Measurements from ENCODE around the gene FAM107A. TPM values are rescaled to one million over a fixed set of nuclear protein-coding genes. Genes with fewer than 3 reads are reported as not detected.

FAM107A gene
- total RNA-seq, 4 donors from 2014 or later = 26.4 to 165 (median 59.4) TPM

DNA sequence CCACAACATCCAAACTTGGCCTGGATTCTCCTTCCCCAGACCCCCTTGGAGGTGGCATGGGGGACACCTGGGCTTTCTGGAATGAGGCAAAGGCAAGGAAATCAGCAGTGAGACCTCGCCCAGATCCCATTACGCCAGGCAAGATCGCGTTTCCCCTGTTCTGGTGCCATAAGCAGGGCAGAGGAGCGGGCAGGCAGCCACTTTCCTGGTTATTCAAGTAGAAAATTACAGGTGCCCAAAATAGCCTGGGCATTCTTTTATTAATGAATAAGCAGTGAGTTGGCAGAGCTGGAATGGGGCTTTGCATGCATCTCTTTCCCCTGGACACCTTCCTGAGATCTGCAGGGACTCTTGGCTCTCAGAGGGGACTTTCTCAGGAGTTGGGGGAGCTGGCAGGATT is 31.5 kb upstream of the FAM107A start:
- TF ChIP-seq, protein P1, sequence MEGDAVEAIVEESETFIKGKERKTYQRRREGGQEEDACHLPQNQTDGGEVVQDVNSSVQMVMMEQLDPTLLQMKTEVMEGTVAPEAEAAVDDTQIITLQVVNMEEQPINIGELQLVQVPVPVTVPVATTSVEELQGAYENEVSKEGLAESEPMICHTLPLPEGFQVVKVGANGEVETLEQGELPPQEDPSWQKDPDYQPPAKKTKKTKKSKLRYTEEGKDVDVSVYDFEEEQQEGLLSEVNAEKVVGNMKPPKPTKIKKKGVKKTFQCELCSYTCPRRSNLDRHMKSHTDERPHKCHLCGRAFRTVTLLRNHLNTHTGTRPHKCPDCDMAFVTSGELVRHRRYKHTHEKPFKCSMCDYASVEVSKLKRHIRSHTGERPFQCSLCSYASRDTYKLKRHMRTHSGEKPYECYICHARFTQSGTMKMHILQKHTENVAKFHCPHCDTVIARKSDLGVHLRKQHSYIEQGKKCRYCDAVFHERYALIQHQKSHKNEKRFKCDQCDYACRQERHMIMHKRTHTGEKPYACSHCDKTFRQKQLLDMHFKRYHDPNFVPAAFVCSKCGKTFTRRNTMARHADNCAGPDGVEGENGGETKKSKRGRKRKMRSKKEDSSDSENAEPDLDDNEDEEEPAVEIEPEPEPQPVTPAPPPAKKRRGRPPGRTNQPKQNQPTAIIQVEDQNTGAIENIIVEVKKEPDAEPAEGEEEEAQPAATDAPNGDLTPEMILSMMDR (IDR thresholded peaks at IDR 0.05) = no peak
- DNase-seq (ENCODE audit: low spot score) (no peak), ATAC-seq (ENCODE audit: low FRiP score) (no peak)

DNA sequence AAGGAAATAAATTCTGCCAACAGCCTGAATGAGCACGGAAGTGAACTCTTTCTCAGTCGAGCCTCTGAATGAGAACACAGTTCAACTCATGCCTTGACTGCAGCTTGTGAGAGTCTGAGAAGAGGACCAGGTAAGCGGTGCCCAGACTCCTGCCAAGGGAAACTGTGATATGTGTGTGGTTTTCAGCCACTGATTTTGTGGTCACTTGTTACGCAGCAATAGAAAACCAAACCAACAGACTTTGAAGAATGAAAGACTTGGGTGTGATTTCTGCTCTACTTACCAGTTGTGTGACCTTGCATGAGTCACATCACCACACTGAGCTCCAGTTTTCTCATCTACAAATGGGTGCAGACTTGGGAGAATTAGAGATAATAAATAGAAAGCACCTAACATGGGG is 30.6 kb upstream of the FAM107A start:
- ATAC-seq (ENCODE audit: low FRiP score) = no peak
- TF ChIP-seq, protein P1 (IDR thresholded peaks at IDR 0.05) = no peak
- DNase-seq (ENCODE audit: low spot score) = no peak

DNA sequence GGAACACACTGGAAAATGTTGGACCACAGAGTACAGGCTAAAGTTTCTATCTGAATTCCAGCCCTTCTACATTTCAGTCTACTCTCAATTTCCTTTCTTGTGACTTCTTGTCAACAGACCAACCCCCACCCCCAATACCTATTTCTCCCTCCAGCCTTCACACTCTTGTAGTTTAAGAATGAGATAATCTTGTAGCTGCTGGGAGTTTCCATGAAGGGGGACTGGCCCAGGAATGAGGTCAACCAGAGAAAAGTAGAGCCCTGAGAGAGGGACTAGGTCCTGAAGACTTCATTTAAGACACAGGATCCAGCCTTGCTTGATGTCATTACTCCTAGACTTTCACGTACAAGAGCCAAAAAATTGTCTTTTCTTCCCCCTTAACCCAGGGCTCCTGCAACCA is 29.5 kb upstream of the FAM107A start:
- no peak for DNase-seq (ENCODE audit: low spot score)
- no peak for ATAC-seq (ENCODE audit: low FRiP score)
- TF ChIP-seq, protein P1 (IDR thresholded peaks at IDR 0.05) = no peak

DNA sequence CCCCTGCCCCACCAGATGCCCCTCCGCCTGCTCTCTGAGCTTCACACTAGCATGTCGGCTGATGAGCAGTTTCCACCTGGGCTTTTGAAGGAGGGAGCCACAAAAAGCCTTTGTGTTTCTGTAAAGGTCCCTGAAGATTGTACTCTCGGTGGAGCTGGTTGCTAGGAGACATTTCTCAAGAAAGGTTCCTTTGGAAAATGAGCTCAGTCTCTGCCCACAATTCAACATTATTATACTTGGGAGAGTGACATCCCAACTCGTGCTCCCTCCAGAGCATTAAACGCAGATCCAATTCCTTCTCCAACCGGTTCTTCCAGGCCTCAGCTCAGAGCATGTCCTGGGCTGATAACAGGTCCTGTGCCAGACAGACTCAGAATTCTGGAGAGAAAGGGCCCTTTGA is 26.8 kb upstream of the FAM107A start:
- TF ChIP-seq, protein P1 (IDR thresholded peaks at IDR 0.05) = no peak
- no peak for DNase-seq (ENCODE audit: low spot score)
- ATAC-seq (ENCODE audit: low FRiP score) = no peak

DNA sequence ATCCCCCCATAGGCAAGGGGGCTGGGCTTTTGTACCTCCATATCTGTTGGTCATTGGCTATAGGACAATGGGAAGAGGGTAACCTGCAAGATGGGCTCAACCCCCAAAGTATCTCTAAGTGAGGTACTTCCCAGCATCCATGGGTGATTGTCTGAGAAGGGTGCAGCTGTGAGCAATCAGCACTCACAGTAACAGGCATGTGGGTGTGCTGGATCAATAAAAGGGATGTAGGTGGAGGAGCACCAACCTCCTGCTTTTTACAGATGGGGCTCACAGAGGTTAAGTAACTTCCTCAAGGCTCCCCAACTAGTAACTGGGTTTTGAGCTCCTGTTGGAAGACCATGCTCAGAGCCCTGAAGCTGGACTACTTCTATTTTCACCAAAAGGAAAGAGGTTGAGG is 26.4 kb upstream of the FAM107A start:
- DNase-seq (ENCODE audit: low spot score) = no peak
- TF ChIP-seq, protein P1 (IDR thresholded peaks at IDR 0.05) = no peak
- ATAC-seq (ENCODE audit: low FRiP score) = no peak

DNA sequence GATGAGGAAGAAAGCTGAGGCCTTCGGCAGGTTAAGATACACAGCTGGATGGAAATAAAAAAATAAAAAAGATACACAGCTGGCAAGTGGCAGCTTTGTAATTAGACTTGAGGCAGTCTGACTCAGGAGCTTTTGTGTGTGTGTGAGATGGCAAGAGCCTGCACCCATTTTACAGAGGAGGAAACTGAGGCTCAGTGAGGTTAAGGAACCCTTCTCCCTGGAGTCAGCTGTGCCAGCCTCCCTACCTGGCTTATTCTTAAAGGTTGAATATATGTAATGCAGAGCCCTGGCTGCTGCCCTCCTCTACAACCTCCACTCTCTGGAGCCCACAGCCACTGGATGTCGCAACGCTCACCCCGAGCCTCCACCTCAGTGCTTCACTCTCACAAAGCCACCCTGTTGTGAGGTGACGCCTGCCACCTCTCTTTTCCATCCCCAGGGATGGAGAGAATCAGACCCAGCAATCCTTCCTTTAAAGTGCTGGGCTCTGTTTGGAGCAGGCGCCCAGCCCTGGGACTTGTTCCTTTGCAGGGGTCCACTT is 20.6 kb upstream of the FAM107A start:
- TF ChIP-seq, protein P1 (IDR thresholded peaks at IDR 0.05) = no peak

DNA sequence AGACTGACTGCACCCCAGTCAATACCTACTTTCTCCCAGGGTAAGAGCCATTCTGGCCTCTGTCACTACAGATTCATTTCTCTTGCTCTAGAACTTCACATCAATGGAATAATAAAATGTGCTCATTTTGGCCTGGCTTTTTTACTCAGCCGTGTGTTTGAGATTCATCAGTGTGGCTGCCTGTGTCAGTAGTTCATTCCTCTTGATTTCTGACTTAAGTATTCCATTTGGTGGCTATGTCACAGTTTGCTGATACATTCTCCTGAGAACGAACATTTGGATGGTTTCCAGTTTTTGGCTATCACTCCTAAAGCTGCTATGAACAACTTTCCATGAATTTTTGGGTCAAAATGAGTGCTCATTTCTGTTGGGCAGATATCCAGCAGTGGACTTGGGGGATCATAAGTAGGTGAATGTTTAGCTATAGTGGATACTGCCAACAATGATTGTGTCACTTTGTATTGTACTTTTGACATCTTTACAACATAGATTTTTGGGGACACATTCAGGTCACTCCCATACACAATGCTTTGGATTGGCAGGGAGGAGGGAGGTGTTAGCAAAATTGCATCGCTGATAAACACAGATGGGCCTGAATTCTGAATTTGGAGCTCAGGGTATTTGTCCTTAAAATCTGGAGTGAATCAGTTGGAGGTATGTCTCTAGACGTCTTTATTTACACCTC is 19.8 kb upstream of the FAM107A start:
- TF ChIP-seq, protein P1 (IDR thresholded peaks at IDR 0.05) = no peak
- ATAC-seq (ENCODE audit: low FRiP score) (no peak), DNase-seq (ENCODE audit: low spot score) (no peak)

More for the DNA sequence above, 20.6 kb upstream of the FAM107A start:
- DNase-seq (ENCODE audit: low spot score) (no peak), ATAC-seq (ENCODE audit: low FRiP score) (no peak)

All from omental fat pad (tissue), 4 donors.